Endometrial microvascular endothelial cells (primary cell): ENCODE results near the gene PDE10A. TPM values are rescaled to one million over a fixed set of nuclear protein-coding genes. Genes with fewer than 3 reads are reported as not detected.
"Not testable (repeated sequence)": the region's sequence is repeated elsewhere in the genome, so short reads cannot be mapped to it uniquely, and the experiment has no call there.

Source experiments
- in situ Hi-C: cut with HindIII; loops from 2 replicates; pipeline ENCODE4 v1.10.0; 2017; ENCODE audit warnings: low sequenced_read_pairs, low pct_unique_long_range_greater_than_20kb; ENCODE audit errors: inconsistent ontology term
- total RNA-seq: library from RNA; depleted of rRNA; stranded (reverse); fragments of >200 nt; gene quantifications from one replicate; pipeline ENCODE4 v1.2.3, GENCODE V29; 2015; ENCODE audit errors: inconsistent ontology term

PDE10A gene
- total RNA-seq, 1 donor from 2014 or later, result 1.4 TPM

DNA sequence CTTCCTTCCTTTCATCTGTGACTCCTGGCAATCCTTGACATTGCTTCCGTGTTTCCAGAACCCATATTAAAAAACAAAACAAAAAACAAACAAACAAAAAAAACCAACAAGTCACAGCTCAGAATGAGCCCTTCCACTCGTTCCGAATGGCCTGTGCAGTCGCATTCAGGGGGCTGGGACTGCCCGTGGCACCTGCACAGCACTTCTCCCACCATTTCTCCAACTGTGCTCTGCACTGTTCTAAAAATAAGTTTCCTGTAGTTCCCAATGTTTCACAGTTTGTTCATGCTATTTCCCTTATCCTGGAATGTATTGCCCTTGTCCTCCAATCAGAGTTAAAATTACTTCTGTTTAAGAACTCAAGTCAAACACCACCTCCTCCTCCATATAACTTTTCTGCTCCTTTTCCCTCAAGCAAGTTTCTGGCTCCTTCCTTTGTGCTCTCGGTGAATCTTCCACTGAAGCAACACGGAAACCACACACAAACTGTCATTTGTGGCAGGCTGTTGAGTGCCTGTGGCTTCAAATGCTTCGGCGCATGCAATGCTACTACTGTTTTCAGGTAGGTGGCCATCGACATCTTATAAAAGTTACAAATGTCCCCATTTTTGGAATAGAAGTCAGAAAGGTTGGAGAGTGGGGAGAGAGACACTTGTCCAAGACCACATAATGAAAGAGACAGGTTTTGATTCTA lies 57.7 kb downstream of the PDE10A start:
- in situ Hi-C loops, result no loop called here

DNA sequence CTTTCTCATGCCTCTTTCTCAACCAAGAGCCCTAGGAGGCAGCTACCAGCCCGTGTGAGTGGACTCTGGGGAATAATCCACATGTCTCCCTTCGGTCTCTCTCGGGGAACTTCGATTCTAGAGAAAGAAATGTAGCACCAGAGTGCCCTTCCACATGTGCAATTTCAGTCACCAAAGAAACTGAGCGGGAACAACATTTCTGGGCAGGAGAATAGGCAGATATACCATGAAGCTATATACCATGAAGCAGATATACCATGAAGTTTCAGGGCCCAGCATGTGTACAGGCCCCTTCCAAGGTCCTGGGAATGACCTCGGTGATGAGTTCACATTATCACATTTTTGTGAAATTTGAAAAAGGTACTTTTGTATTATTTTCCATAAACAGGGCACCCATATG lies 60.8 kb downstream of the PDE10A start:
- in situ Hi-C loops, result no loop called here

DNA sequence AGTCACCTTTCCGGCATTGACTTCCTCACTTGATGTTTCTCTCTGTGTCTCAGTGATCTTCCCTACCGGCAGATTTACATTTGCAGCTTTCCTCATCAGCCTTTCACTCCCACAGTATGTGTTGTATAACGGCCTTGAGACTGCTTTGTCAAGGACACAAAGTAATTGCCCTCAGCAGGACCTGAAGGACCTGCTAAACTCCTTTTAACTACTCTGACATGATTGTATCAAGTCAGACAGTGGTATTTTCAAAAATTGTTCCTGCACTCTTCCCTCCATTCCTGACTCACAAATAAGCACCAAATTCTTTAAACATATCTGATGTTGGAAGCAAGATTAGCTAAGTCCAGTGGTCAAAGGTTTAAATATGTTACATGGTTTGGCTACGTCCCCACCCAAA lies 62.4 kb downstream of the PDE10A start:
- in situ Hi-C loops, result no loop called here

DNA sequence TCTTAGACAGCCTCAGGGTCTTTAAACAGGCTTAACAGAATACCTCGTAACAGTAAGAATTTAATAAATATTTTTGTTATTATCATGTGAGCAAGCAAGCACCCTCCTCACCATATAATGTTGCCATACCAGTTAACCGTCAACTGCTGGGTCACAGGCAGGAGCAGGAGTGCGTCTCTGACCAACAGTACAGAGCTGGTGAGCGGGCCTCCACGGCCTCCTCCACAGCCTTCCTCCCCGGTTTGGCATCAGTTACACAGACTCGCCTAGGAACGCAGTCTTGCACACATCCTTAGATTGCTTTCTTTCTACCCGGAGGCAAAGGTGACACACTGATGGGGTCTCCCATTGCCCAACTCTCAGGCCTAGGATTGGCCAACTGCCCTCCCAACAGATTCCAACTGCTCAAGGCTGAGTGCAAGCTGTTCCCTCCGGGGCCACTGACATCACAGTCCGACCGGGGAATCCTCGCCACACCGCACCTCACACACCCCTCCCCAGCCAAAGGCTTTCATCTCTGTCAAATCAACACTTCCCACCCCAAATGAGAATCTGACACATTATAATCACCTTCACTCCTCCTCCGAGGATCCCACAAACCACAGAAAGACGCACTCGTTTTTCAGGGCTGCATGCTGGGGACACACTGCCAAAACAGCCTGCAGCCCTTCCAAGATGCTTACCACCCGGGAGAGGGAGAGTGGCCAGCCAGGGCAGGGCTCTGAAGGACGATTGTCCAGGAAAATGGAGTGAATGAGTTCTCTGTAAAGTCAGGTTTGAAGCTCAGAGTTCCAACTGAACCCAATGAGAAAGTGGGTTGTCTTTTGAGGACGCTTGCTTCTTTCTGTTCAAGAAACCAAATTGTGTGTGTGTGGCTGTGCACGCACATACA lies 63.2 kb downstream of the PDE10A start:
- in situ Hi-C loops, result no loop called here

DNA sequence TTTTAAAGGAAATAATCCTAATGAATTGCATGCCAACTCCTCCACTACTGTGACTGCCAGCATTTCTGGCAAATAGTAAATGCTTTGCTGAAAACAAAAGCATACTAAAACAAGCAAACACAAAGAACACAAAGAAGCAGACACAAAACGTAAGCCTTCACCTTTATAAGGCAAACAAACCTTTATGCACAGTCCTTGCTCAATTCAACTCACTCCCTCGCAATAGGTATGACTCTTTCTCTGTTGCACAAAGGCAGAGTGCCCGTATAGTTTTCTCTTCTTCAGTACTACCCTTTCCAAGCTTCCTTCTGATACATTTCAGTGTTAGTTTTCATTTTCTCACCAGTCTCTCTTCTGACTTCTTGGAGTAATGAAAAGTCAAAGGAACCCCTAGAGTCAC lies 63.9 kb downstream of the PDE10A start:
- in situ Hi-C loops, result no loop called here

DNA sequence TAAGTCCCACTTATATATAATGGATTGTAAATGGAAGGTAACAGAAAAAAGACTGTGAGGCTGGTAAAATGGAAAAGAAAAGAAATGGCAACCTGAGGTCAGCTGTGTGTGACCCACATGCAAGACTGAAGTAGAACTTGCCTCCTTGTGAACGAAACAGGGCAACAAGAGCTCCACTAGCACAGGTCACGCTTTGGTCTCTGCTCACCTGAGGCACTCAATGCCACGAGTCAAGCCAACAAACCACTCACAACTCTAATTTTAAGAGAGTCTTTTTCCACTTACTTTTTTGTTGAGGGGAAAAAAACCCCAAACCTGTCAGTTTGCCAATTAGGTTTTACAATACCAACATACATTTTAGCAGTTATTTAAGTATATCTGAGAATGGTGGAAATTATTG lies 65.2 kb downstream of the PDE10A start:
- in situ Hi-C loops, result no loop called here

DNA sequence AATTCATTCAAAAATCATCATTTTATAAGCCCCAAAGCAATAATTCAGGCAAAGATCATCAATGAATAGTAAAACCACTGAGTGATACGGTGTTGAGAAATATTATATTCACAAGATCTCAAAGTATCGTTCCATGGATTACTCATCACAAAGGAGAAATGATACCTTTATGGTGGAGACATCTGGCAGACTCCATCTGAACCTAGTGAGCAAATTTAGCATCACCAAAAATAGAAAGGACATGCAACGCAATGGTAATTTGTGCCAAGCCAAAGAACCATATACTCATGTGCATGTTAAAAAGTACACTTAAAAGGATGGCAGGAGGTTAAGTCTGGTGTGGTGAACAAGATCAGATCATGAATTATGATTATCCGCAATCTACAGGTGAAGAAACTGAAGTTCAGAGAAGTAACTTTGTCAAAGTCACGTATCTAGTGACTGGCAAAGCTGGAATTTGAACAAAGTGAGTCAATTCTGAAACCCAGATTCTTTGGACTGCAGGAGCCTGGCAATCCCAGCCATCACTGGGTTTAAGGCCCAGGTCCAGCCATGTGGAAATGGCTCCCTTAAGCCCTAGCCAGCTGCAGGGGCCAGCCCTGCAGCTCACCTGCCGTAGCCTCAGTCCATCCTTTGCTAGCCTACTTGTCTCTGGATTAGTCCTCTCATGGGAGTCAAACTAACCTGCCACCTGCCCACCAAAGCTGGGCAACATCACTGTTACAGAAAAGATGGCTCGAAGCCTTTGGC lies 68.3 kb downstream of the PDE10A start:
- in situ Hi-C loops, result no loop called here

DNA sequence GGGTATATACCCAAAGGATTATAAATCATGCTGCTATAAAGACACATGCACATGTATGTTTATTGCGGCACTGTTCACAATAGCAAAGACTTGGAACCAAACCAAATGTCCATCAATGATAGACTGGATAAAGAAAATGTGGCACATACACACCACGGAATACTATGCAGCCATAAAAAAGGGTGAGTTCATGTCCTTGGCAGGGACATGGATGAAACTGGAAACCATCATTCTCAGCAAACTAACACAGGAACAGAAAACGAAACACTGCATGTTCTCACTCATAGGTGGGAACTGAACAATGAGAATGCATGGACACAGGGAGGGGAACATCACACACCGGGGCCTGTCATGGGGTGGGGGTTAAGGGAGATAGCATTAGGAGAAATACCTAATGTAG lies 70.1 kb downstream of the PDE10A start:
- in situ Hi-C loops, result not testable (repeated sequence)

DNA sequence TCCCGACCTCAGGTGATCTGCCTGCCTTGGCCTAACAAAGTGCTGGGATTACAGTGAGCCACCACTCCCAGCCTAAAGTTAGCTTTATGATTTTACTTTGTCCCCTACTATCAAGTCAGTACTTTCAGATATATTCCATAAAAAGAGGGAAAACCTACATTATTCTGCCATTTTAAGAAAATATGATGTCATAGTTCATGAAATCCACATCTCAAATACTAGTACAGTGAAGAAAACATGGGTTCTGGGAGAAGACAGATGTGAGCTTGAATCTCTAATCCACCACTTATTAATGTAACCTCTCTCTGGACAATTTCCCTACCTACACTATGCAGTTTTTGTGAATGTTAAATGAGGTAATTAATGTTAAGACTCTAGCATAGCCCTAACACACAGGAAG lies 74.5 kb downstream of the PDE10A start:
- in situ Hi-C loops, result no loop called here

DNA sequence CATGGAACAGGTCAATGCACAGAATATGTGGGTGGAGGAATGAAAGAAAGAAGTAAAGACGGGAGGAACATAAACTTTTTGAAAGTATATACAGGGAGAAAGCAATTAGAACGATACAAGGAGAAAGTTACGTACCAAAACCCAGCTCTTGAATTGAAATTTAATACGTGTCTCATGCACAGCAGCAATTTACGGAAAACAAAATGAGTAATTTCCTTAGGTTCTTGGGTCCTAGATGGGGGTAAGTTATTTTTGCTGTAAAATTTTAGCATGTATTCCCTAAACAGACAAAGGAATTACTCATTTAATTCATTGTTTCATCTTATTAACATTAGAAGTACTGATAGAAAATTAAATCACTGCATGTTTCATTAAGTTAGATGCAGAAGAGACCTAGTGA lies 75.8 kb downstream of the PDE10A start:
- in situ Hi-C loops, result no loop called here

DNA sequence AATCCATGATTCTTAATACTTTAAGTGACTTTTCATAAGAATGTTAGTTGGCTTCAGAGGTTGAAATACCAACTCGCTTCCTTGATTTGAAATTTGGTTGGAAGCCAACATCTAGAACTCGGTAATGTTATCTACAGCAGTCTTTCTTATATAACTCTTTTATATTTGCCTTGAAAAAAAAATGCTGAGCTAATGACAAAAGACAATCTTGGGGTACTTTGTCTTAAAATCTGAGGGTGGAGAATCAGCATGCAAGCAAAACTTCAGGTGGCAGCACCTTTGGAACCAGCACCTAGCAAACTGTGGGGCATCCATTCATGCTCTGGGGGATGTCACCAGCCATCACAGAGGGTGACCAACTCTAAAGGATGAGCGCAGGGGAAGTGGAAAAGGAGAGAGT lies 76.3 kb downstream of the PDE10A start:
- in situ Hi-C loops, result no loop called here

DNA sequence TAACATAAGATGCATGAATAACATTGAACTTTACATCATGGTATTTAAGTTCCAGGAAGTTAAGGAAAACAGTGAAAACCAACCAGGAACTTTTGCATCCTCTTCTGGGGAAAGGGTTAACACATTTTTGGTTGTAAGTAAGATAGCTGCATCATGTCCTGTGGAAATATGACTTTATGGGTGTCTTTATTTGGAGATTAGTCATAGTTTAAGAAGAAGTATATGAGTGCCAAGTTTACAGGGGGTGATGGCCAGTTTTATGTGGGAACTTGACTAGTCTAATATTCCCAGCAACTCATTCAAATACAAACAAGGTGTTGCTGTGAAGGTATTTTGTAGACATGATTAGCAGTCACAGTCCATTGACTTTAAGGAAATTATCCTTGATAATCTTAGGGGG lies 78.0 kb downstream of the PDE10A start:
- in situ Hi-C loops, result no loop called here

DNA sequence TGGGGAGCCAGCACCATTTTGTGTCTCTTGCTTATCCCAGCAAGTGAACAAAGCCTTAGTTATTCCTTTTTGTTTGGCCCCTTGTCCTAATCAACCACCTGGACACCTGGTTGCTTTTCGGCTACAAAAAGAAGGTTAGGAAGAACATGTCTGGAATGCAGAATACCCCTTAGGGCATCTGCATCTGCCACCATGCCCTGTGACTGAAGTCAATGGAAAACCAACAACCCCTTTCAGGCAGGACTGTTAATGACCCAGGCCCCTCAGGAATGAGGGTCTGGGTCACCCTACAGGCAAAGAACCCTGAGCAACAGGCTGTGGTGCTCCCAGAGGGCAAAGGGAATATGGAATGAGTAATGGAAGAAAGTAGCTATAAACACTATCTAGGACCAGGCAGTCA lies 78.5 kb downstream of the PDE10A start:
- in situ Hi-C loops, result no loop called here

DNA sequence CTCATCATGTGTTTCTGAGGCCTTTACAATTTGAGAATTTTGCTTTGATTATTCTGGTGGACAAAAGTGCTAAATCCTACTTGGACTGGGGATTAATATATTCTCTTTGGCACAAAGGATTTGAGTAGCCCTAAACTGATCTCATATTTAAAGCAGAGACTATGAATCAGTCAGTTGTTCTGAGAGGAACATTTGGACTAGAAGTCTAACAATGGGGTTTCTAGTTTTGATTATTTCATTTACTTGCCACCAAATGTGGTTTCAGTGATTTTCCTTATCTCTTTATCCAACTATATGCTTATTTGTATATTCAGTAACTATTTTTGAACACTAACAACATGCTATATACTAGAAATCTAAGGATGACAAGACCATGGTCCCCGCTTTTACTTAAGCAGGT lies 81.4 kb downstream of the PDE10A start:
- in situ Hi-C loops, result no loop called here

DNA sequence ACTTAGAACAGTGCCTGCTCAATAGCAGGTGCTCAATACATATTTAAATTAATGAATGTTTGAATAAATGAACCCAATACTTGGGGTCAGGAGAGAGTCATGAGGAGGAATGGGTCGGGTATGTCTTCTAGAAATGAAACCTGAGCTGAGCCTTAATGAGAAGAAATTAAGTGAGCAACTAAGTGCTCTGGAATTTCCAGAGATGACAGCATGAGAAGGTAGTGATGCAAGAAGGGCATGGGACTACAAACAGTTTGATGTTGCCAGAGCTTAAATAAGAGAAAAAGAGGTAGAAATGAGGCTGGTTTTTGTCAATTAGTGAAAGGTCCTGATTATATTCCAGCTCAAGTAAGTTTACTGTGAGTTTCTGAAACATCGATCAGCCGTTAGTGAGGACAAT lies 82.9 kb downstream of the PDE10A start:
- in situ Hi-C loops, result no loop called here

DNA sequence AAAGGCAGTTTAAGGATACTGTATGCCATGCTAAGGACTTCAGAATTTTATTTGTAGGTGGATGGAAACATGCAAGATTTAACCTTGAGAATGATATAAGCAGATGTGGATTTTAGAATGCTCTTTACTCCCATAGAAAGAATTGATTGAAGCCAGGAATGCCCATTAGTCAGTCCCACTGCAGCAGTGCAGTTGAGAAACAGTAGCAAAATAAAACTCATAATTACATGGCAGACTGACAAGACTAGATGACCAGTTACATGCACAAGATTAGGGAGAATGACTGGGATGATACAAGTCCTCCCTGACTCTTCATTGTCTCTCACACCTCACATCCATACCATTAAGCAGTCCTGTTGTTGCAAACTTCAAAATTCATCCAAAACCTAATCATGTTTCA lies 83.9 kb downstream of the PDE10A start:
- in situ Hi-C loops, result no loop called here

DNA sequence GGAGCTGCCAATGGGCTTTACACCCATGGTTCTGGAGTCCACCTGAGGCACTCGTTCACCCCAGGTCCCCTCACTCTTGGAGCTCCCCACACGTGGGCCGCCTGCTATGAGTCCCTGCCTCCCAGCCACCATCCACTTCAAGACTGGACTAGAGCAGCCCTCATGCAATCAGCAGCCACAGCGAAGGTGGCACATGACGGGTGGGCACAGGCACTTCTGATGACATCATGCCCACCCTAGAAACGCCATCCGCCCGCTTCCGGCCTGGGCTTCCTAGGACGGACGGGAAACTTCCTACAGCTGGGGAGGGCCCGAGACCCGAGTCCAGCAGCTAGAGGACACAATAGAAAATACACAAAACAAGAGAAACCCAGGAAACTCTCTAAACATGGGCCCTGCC lies 85.5 kb downstream of the PDE10A start:
- in situ Hi-C loops, result no loop called here

DNA sequence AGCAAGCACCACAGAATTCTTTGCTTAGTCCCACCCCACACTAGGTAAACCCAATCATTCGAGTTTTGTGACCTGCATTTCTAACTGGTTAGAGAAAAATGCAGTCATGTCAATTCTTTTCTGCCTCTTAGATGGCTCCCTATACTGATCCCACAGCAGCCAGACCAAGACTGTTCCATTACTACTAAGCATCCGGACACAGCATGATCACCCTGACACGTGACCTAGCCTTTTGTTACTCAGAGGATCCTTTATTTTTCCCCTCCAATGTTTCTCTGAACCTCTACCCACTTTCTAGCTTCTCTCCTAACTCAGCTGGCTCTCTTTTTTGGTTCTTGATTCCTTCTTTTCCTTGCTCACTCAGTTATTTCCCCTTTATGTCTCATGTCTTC lies 87.9 kb downstream of the PDE10A start:
- in situ Hi-C loops, result no loop called here

DNA sequence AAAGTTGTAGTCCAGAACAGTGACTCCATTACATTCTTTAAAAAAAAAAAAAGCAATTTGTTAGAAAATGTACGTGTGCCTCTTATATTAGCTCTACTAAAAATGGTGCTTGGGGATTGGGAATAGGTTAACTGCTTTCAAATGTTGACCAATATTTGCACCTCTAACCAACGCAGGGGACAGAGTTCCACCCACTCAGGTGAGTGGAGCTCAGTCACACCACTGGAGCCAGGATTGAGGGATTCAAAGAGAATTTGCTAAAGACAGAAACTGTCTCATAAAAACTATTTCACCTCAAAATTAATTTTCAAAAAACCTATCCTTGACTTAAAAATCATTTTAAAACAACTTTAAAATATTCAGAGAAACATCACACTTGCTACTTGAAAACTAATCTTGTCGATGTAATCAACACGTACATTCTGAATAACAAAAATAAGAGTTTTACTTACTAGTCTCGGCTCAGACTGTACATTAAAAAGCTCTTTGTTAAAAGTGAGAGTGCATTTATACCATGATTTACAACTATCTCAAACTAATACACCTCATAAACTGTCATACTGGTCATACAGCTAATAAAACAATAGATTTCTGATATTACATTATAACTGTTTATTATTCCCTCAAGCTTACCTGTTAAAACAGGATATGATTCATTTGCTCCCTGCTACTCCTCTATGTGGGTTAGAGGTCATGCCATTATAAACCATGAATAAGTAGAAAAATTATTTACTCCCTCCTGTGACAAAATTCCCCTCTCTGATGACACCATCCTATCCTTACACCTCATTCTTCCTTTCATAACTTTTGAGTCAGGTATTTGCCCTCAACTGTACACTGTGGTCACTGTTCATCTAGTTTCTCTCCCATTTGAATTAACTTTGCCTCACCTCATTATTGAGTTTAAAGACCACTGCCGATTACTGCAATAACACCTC lies 88.6 kb downstream of the PDE10A start:
- in situ Hi-C loops, result no loop called here
